GOT3 (cell line): ENCODE measurements around the gene GCNT1.
"Not testable (repeated sequence)": the region's sequence is repeated elsewhere in the genome, so short reads cannot be mapped to it uniquely, and the experiment has no call there.

Experiments used
- DNase-seq: peaks from one replicate; lab custom pipeline; 2025; ENCODE audit warnings: mixed read lengths; lab: John Stamatoyannopoulos, UW

The GCNT1 gene

DNA sequence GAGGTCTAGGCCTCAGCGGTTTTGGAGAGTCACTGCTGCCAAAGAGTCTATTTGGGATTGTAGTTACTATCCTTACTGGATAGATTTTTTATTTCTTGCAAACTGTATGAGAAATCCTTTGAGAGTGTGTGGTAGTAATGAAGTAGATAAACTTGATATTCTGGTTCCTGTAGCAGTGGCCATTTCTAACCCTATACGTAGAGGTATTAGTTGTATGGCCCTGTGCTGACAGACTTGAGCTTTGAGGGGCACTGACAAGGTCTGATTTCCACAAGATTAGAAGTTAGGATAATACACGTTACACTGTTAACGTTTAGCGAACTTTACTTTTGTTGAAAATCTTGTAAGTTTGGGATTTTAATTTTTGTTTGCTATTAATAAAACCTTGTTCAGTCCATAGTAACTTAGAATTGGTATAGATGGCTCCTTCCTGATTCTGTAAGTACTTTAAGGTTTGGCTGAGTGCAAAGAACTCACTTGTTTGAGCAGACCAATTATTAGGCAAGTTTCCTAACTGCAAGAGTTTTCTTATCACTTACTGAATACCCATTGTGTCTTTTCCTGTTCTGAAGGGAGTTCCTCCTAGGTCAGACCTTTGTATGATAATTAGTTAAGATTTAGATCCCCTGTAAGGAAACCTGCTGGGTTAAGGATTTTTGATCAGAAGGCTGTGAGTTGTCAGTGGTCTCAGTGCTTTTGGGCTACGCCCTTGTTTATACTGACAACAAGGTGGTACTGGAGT lies 31.4 kb downstream of the GCNT1 start:
- no peak for DNase-seq

- DNase-seq: not testable (repeated sequence)
Observed at GRCh38 chr9:76491056-76491455, 32.1 kb downstream of the GCNT1 start.

GRCh38 chr9:76493496-76493895 lies 34.5 kb downstream of the GCNT1 start:
- not testable (repeated sequence) for DNase-seq

DNA sequence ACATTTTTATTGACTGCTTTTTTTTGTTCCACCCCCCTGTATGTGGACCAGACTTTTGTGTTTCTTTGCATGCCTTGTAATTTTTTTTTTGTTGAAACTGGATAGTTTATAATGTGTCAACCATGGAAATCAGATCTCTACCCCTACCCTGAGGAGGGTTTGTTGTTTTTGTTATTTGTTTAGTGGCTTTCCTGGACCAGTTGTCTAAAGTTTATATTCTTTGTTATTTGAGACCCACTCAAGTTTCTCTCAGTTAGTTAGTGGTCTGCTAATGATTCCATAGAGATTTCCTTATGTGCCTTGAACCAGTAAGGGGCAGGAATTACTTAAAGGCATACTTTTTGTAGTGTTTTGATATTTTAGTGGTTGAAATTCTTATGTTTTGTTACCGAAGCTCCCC lies 41.1 kb downstream of the GCNT1 start:
- no peak for DNase-seq

GRCh38 chr9:76502746-76503145 lies 43.8 kb downstream of the GCNT1 start:
- no peak for DNase-seq

- DNase-seq: no peak
Observed at GRCh38 chr9:76510041-76510440, 51.1 kb downstream of the GCNT1 start.

GRCh38 chr9:76510446-76510845 lies 51.5 kb downstream of the GCNT1 start:
- DNase-seq: no peak

DNA sequence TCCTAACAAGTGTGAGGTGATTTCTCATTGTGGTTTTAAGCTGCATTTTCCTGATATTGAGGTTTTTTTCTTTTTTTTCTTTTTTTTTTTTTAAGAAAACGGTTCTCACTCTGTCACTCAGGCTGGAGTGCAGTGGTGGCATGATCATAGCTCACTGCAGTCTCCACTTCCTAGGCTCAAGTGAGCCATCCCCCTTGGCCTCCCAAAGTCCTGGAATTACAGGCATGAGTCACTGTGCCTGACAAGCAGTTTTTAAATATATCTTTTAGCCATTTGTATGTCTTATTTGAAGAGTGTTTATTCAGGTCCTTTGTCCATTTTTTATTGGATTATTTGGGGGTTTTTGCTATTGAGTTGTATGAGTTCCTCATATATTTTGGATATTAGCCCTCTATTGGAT lies 53.8 kb downstream of the GCNT1 start:
- DNase-seq: no peak

DNA sequence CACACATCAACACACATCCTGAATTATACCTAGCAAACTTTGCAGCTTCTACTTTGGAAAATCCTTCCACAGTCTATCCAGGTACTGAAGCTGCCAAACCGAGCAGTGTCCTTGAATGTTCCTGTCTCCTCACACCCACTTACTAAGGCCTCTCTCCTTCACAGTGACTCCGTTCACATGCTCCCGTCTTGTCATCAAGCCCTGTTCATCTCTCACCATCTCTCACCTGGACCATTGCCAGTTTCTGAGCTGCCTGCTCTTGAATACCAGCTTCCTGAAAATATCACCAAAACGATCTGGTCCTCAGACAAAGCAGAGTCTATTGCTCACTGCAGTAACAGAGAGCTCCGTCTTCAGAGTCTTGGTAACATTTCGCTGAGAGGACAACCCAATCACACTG lies 57.4 kb downstream of the GCNT1 start:
- DNase-seq: no peak

DNA sequence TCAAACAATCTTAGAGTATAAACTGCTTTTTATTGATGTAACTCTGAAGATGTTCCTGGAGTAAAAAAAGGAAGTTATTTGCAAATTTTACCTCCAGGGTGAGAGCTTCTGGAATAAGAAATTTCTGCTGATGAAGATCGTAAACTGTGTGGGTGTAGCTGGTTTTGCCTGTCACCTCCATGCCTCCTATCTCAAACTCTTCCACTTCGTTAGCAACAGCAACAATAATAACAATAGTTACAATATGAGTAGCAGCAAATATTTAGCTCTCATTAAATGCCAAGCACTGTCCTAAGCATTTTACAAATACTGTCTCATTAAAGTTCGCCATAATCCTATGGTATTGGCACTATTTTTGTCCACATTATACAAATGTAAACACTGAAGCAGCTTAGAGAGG lies 57.9 kb downstream of the GCNT1 start:
- DNase-seq: no peak

DNA sequence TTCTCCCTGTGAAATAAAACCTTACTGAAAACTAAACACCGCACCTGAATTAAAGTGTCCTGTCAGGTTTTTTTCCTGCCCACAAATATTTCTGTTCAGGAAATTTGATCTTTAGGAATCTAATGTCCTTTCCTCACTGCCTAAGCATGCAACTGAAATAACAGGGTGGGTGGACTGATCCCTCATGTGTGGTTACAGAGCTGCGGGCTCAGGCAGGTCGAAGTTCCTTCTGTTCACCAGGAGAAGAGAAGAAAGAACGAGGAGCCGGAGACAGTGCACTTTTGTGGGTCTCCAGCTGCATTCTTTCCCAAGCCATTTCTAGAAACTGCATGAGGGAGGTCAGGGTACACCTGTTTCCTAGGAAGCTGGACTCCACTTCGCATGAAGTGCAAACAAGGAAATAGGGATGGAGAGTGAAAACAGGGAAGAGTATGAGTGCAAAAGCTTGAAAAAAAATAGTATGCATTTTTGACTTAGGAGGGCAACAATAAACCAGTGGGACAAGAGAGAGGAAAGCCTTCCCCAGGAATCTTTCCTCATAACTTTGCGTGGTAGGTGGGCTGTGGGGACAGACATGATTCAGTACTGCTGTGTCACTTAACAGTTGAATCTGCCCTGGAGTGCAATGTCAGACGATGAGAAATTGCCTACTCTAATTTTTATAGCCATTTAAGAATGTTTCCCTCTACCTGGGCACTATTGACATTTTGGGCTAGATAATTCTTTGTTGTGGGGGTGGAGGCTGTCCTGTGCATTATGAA lies 60.3 kb downstream of the GCNT1 start:
- DNase-seq: no peak

DNA sequence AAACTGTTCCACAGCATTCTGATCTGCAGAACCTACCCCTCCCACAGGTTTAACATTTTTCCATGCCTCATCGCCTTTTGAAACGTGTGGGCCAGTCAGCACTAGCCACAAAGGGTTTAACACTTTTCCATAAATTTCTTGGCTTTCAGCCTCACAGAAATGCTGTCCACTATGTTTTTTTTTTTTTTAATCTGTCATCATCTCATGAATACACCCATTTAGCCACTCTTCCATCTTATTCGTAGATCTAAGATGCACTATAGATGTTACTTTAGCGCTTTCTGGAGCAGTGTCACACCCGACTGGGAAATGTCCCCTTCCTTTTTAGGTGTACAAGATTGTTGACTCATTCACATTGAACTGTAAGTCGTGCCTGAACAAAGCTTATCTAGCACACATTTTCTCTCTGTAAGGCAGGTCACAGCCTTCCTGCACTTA lies 62.3 kb downstream of the GCNT1 start:
- no peak for DNase-seq

DNA sequence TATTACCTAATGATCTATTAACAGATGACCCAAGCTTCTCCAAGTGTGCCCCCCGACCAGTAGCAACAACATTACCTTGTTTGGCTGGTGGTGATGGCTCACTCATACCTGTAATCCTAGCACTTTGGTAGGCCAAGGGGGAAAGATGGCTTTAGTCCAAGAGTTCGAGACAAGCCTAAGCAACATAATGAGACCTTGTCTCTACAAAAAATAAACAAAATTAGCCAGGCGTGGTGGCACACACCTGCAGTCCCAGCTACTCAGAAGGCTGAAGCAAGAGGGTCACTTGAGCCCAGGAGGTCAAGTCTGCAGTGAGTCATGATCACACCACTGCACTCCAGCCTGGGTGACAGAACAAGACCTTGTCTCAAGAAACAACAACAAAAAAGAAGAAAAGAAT lies 62.9 kb downstream of the GCNT1 start:
- no peak for DNase-seq

GRCh38 chr9:76523617-76524200 lies 64.7 kb downstream of the GCNT1 start:
- DNase-seq: not testable (repeated sequence)

- no peak for DNase-seq
Observed at GRCh38 chr9:76525196-76525595, 66.2 kb downstream of the GCNT1 start.

GRCh38 chr9:76526026-76526425 lies 67.0 kb downstream of the GCNT1 start:
- no peak for DNase-seq

- no peak for DNase-seq
Observed at GRCh38 chr9:76528056-76528455, 69.1 kb downstream of the GCNT1 start.

GRCh38 chr9:76528642-76529190 lies 69.7 kb downstream of the GCNT1 start:
- DNase-seq: no peak

- DNase-seq: no peak
Observed at GRCh38 chr9:76529653-76530052, 70.7 kb downstream of the GCNT1 start.

DNA sequence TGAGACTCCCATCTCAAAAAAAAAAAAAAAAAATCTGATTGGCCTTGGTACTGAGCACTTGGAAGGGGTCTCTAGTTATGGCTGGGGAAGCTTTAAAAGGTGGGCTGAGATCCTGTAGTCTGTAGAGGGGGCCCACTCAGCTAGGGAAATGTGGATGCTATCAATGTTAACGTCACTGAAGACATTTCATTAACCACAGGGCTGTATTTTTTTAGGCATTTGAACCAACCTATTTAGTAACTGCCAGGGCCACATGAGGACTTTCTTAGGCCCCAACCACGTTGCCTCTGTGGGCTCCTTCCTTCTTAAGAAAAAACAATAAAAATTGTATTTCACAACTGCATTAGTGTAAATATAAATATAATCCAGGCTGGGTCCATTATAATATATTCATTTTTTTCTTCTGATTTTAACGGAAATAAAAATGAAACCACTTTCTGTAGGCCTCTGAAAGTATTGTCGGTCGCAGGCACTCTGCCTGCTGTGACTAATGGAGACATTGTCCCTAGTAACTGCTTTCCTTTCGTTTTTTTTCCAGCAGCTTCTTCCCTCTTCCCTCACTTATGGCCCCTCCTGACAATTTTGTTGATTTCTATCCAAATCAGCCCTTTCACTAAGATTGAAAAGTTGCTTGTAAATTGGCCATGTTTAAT lies 71.6 kb downstream of the GCNT1 start:
- DNase-seq: no peak

DNA sequence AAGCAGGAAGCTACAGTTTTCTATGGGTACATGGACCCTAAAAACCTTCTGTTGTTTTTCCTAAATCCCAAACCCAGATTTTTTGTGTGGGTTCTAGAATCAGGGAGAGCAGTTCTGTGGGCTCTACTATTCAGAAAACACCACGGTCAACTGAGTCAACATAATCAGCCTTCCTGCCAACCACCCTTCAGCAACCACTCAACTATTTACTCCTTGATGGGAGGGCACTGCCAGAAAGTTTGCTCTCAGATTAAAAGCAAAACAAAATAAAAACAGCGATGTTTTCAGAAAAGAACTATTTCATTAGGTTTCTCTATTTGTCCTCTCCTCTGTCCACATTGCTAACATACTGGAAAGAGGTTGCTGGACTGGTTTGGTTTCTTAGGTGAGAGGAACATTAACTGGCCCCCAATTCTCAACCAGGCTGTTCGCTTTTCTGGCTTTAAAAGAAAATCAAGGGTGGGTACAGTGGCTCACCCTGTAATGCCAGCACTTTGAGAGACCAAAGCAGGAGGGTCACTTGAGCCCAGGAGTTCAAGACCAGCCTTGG lies 72.3 kb downstream of the GCNT1 start:
- no peak for DNase-seq

DNA sequence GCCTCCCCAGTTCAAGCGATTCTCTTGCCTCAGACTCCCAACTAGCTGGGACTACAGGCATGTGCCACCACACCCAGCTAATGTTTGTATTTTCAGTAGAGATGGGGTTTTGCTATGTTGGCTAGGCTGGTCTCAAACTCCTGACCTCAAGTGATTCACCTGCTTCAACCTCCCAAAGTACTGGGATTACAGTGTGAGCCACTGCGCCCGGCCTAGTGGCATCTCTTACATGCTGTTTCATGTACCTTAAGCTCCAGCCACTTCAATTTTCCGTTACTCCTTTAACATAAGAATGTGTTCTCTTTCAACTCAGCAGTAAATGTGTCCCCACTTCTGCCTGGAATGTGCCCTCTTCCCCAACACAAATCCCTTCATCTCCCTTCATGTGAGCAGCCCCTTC lies 73.9 kb downstream of the GCNT1 start:
- DNase-seq: not testable (repeated sequence)
